Hindlimb muscle (tissue), 1 donor: ENCODE data around the gene PARD6G. TPM values are rescaled to one million over a fixed set of nuclear protein-coding genes. Genes with fewer than 3 reads are reported as not detected.
"Not testable (repeated sequence)": the region's sequence is repeated elsewhere in the genome, so short reads cannot be mapped to it uniquely, and the experiment has no call there.

Source experiments
- DNase-seq: peaks from one replicate; pipeline ENCODE4 v3.0.0-alpha.2; 2013
- polyA plus RNA-seq: library from polyadenylated mRNA; unstranded; fragments of 120-200 nt; gene quantifications from one replicate; pipeline ENCODE4 v1.2.1, GENCODE V29; 2013; ENCODE audit not compliant: insufficient read length

PARD6G gene, protein sequence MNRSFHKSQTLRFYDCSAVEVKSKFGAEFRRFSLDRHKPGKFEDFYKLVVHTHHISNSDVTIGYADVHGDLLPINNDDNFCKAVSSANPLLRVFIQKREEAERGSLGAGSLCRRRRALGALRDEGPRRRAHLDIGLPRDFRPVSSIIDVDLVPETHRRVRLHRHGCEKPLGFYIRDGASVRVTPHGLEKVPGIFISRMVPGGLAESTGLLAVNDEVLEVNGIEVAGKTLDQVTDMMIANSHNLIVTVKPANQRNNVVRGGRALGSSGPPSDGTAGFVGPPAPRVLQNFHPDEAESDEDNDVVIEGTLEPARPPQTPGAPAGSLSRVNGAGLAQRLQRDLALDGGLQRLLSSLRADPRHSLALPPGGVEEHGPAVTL
- polyA plus RNA-seq: 7.1 TPM

DNA sequence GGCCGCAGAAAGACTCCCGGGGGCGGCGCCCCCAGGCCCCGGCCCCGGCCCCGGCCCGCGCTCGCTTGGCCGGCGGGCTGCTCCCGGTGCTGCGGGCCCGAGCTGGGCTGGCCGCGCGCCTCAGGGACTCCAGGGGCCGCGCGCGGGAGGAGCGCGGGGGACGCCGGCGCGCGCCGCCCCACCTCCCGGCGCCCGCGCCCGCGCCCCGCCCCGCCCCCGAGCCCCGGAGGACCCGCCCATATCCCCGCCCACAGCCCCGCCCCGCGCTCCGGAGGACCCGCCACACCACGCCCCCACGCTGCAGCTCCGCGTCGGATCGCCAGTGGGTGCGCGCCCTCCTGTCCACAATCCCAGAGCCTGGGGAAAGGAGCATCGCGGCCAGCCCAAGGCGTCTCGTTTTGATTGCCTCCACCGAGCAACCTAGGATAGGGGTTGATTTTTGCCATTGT is at the start of gene PARD6G:
Gene PARD6G (minus strand): TSS at position 122 of the 449 bp plus-strand sequence. CDS start 166 bp downstream, outside the sequence.
- DNase-seq: peak; percentile 67

DNA sequence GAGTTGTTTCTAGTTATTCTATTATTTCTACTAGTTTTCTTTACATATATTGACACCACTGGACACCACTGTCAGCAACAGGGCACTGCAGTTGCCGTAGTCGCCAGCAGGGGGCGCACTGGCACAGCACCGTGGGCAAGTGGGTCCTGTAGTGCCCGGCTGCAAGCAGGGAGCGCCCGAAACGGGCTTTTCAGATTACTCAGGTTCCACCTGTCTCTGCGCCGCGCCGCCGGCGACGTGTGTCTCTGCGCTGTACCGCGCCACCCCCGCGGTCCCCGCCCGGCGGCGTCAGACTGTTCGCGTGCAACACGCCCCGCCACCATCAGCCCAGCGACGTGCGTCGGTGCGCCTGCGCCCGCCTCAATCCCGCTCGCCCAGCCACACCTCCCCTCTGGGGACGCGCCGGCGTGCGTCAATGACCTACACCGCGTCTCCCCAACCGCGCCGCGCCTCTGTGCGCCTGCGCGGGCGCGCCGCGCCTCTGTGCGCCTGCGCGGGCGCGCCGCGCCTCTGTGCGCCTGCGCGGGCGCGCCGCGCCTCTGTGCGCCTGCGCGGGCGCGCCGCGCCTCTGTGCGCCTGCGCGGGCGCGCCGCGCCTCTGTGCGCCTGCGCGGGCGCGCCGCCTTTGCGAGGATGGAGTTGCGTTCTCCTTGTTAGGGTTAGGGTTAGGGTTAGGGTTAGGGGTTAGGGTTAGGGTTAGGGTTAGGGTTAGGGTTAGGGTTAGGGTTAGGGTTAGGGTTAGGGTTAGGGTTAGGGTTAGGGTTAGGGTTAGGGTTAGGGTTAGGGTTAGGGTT is 15.1 kb upstream of the PARD6G start:
- not testable (repeated sequence) for DNase-seq

DNA sequence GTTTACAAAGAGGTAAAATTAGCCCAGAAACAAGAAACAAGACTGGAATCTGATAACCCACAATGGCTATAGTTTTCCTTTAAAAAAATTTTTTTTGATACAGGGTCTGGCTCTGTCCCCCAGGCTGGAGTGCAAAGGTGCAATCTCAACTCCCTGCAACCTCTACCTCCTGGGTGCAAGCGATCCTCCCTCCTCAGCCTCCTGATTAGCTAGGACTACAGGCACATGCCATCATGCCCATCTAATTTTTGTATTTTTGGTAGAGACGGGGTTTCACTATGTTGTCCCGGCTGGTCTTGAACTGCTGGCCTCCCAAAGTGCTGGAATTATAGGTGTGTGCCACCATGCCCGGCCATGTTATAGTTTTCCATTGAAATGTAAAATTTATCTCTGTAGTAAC is 12.3 kb upstream of the PARD6G start:
- DNase-seq: no peak

DNA sequence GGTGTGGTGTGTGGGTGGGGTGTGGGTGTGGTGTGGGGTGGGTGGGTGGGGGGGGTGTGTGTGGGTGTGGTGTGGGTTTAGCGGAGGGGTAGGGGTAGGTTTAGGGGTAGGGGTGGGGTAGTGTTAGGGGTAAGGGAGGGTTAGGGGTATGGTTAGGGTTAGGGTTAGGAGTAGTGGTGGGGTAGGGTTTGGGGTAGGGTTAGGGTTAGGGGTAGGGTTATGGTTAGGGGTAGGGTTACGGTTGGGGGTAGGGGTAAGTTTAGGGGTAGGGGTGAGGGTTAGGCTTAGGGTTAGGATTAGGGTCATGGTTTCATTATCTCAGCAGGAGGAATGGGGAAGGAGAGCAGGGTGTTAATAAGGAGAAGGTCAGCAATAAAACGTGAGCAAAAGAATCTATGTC is 11.3 kb upstream of the PARD6G start:
- no peak for DNase-seq

DNA sequence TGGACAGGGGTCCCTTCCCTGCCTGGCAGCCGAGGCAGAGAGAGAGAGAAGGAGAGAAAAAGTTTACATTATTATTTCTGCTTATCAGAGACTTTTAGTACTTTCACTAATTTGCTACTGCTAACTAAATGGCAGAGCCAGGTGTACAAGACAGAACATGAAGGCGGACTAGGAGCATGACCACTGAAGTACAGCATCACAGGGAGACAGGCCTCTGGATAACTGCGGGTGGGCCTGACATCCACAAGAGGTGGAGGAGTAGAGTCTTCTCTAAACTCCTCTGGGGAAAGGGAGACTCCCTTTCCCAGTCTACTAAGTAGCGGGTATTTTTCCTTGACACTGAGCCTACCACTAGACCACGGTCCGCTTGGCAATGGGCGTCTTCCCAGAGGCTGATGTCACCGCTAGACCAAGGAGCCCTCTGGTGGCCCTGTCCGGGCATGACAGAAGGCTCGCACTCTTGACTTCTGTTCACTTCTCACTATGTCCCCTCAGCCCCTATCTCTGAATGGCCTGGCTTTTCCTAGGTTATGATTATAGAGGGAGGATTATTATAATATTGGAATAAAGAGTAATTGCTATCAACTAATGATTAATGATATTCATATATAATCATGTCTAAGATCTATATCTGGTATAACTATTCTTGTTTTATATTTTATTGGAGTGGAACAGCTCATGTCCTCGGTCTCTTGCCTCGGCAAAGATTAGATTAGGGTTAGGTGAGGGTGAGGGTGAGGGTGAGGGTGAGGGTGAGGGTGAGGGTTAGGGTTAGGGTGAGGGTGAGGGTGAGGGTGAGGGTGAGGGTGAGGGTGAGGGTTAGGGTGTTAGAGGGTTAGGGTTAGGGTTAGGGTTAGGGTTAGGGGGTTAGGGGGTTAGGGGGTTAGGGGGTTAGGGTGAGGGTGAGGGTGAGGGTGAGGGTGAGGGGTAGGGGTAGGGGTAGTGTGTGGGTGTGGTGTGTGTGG is 10.5 kb upstream of the PARD6G start:
- not testable (repeated sequence) for DNase-seq

DNA sequence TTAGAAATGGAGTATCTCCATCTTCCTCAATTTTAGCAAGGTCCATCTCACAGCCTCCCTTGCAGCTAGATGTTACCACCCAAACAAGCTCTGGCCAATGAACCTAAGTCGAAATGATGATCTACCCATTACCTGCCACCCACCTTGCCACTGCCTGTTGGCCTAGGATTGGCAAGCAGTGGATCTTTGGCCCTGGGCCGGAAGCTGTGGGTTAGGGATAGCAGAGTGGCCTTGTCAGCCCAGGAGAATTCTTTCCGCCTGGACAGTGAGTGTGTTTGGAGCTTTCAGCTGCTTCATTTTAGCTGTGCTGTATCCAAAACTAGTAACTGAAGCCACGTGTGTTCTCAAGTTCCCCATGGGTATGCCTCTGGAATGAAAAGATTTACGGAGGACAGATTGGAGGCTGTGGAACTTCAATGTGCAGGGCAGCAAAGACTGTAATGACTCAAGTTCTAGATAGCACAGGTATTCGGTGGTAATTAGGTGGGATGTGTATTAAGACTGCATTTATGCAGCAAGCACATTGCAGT is 7.7 kb upstream of the PARD6G start:
- no peak for DNase-seq

DNA sequence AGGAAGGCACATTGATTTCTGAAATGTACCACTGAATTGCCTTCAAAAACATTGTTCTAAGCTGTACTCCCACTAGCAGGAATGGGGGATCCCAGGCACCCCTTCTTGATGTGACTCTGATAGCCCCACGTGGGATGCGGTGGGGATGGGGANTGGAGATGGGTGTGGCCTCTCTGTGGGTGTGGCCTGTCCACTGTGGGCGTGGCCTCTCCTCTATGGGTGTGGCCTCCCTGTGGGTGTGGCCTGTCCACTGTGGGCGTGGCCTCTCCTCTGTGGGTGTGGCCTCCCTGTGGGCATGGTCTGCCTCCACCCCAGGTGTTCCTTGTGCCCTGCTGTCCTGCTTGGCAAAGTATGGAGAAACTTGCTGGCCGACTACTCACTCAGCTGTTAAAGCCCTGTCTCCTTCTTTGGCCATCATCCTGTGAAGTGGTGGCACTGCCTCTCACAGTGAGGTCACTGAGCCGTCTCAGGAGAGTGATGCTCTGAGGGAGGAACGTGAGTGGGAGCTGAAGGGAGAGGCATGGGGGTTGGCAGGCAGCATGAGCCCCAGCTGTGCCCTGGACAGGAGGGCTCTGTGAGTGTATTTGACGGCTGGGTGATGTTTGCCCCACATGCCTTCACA is 6.7 kb upstream of the PARD6G start:
- DNase-seq: no peak

DNA sequence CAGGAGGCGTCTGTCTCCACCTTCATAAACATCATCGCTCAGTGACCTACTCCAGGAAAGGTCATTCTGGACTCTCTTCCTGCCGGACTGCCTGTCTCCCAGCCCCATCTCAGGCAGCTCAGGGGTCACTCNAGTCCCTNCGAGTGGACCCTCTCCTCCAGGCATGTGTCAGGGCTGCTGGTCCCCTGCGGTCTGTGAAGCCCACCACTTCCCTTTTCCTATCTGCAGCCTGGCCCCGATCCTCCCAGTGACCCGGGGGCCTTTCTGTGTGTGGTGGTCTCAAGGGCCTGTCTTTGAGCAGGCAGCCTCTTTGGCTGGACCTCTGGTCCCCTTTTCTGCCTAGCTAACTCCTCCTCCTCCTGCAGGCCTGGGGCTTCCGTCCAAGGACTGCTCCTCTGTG is 5.9 kb upstream of the PARD6G start:
- no peak for DNase-seq

DNA sequence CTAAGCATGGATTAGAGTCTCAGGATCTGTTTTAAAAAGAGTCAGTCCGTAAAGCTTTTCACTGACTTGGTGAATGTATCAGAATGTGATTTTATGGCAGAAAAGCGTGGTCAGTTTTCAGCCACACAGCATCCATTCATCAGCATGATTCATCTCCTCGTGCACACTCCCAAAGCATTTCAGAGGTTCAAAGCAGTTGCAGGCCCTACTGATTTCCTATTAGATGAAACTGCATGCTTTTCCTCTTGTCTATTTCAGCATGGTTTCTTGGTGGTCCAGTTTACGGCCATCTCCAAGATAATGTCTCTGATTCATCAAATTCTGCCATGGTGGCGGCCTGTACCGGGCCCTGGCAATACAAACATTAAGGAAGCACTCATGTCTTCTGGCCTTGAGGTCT is 4.8 kb upstream of the PARD6G start:
- DNase-seq: no peak

DNA sequence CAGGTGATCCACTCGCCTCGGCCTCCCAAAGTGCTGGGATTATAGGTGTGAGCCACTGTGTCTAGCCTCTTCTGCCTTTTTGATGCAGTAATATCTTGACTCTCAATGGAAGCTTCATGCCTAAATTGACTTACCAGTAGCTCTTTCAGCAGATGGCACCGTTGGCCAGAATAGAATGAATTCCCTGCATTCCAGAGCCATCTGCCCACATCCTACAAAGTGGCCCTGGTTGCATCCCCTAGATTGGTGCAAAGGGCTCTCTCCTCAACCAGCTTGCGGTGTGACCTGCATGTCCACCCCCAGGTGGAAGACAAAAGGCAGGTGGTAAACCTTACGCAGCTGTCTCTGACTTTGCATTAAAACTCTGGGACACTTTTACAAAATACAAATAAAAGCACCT is 4.4 kb upstream of the PARD6G start:
- DNase-seq: no peak

DNA sequence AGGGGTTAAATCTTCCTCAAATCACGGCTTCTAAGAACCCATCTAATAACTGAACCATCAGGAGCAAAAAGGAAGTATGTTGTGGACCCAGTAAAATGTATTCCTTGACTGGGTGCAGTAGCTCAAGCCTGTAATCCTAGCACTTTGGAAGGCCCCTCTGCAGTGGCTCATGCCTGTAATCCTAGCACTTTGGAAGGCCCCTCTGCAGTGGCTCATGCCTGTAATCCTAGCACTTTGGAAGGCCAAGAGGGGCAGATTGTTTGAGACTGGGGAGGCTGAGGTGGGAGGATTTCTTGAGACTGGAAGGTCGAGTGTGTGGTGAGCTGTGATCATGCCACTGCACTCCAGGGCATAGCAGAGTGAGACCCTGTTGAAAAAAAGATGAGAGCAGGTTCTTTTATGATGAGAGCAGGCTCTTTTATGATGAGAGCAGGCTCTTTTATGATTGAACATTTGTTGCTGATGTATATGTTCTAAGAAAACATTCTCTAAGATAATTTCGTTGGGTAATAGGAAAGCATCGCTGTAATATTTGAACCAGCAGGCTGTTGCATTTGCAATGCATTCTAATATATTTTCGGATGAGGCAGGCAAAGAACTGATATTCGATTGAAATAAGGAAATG is 3.5 kb upstream of the PARD6G start:
- DNase-seq: no peak

DNA sequence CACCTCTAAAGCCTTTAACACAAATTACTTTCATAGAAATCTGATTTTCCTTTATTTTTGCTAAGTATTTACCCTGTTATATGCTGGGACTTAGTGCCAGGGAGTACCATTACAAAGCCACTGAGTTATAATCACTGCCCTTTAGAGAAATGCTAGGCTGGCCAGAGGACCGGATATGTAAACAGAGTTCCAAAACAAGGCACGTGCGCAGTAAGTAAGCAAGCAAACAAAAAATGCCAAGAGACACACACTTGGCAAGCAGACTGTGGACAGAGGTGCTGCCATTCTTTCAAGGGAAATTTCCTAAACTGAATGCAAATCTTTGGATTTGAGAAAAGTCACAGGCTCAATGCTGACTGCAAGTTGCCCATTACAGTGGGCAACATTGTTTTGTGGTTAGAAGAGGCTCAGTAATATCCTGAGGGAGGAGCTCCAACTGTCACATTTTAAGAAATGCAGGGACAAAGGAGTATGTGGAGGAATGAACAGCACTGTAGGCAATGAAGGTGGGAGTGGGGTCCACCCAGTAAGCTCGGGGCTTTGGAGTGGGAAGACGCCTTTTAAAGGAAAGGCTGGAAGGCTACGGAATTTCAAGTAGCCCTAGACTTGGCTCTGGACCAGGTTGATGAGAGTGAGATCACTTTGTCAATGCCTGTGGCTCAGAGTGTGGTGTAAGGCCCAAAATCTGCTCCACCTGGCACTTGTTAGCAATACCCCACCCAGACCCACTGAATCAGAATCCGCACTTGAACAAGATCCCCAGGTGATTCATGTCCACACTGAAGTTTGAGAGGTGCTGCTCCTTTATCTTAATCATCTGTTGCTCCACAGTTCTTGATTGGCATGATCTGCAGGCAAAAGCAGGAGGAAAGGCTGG is 2.1 kb upstream of the PARD6G start:
- no peak for DNase-seq

DNA sequence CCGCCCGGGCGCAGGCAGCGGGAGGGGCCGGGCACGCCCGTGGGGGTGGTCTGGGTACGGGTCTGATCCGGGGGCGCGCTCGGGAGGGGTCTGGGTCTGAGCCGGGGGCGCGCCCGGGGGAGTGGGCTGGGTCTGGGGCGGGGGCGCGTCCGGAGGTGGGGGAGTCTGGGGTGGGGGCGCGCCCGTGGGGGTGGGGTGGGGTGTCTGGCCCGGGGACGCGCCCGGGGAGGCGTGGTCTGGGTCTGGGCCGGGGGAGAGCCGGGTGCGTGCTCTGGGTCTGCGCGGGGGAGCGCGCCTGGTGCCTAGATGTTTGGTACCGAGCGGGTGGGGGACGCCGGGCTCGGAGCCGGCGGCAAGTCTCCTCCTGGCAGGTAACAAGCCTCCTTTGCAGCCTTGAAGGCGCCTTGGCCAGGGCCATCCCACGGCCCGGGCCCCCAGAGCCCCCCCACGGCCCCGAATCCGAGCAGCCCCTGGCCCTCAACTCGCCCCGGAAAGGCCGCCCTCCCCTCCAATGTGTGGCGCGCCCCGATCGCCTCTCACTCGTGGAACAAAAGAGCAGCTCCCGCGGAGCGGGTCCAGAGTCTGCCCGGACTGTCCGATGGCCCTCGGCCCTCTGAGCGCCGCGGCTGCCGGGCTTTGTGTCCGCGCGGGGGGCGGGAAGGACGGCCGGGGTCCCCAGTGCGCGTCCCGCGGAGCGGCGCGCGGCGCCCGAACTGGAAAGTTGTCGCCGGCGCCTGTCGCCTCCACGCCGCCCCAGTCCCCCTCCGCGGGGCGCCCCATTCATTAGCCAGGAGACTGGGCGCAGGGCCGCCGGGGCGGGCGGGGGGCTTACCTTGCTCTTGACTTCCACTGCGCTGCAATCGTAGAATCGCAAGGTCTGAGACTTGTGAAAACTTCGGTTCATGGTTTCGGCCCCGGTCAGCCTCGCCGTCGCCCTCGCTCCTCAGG is 595 bp downstream of the PARD6G start:
- no peak for DNase-seq

DNA sequence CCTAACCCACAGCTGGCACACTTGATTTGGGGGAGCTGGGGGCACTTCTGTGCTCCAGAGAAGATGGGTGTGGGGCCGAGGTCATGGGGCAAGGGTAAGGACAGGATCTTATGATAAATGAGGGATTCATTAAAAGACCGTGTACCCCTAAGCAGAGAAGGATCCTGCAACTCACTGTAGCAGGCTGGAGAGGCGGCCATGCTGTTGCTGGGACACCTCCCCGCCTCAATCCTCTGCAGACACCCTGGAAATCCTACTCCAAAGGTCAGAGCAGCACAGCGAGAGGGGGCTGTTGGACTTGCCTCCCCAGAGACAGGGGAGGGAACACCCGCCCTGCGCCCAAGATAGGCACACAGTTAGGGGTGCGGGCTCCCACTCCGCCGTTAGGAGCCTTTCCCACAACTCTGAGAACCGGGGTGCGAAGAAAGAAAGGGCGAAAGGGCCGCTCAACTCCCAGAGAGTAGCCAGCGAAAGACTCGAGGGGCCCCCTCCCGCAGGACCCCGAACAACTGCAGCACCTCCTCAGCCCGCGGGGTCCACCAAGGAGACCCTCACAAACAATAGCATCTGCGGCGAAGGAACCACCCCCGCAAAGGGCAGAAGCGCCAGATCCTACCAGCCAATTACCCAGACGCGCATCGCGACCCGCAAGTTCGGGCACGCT is 1.4 kb downstream of the PARD6G start:
- DNase-seq: no peak

DNA sequence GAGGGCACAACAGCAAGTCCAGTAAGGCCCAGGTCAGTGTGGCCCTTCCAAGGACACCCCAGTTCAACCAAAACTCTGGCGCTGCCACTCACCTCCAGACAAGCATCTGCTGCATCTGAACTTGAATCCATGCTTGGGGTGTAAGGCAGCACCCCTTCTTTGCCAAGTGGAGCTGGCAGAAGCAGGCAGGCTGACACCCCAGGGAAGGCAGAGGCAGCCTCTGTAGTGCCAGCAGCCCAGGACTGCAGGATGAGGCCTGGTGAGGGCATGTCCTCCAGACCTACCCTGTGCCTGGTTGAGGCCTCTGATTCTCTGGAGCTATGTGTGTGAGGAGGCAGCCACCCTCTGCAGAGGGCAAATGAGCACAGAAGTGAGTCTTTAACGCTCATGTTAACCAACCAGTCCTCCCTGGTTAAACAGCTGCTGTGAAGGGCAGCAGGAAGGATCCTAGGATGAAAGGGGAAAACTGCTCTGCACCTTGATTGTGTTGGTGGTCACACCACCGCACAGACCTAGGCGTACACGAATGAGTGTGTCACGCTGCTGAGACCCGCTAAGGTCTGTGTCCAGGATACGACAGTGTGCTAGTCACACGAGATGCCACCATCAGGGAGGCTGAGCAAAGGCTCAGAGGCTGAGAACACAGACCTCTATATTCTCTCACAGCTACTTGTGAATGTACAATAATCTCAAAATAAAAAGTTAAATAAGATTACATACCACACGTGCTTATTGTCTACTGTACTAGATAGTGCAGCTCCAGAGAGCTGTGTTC is 2.2 kb downstream of the PARD6G start:
- no peak for DNase-seq

DNA sequence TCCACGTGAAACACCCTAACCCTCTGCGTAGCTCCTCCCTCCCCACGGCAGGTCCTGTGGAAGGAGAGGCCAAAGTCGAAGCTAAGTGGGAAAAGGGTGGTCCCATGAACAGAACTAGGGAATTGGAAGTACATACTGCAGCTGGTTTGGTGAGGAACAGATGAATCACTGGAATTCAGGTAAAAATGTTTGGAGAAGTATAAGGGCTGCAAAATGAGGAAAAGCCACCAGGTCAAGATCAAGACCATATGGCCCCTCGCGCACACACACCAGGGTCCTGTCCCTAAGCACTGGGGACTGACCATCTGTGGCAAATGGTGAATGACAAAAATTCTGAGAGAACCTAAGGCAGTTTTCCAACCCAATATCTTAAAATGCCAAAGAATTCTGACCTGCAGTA is 3.1 kb downstream of the PARD6G start:
- no peak for DNase-seq

DNA sequence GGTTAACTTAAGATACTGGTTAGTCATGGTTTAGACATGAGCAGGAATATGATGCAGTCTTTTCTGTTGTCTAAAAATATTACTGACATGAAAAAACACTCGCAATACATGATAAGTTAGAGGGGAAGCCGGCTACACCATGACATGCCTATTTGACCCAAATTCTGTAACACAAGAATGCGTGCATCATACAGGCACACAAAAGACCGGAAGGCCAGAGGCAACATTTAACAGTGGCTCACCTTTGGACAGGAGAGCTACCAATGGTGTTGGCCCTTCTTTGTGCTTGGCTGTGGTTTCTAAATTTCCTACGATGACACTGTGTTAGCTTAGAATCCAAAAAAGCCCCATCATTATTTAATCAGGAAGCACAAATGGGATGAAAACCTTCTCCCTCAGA is 4.1 kb downstream of the PARD6G start:
- DNase-seq: no peak
